ENCODE results near the gene ZNF865. TPM values are rescaled to one million over a fixed set of nuclear protein-coding genes. Genes with fewer than 3 reads are reported as not detected.

ZNF865 gene
- total and polyA plus RNA-seq, 2 of the 8 experiments (the other 6 are each of a cell fraction or from before 2014, with no cell fraction given) = 3.5 to 13.6 TPM

DNA sequence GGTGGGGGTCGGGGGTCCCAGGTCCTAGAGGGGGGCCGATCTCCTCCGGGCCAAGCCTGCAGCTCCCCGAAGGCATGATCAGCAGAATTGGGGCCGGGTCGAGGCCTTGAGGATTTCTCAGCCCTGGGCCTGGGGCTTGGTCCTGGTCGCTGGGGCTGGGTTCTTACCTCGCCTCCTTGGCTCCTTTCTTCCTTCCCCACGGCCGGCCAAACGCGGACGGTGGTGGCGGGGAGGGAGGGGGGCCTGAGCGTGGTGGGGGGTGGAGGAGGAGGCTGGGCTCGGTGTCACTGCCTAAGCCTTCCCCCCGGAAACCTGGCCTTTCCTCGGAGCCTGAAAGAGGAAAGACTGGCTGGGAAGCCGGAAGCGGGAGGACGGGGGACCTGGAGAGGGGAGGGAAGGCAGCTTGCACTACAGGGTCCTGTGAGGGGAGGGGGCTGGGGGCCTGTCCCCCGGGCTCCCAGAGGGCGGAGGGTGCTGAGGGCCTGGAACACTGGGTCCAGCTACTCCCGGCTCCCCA is 24.8 kb upstream of the ZNF865 start, which contains the start of gene ZNF579 (continued):
- TF ChIP-seq, protein P1, sequence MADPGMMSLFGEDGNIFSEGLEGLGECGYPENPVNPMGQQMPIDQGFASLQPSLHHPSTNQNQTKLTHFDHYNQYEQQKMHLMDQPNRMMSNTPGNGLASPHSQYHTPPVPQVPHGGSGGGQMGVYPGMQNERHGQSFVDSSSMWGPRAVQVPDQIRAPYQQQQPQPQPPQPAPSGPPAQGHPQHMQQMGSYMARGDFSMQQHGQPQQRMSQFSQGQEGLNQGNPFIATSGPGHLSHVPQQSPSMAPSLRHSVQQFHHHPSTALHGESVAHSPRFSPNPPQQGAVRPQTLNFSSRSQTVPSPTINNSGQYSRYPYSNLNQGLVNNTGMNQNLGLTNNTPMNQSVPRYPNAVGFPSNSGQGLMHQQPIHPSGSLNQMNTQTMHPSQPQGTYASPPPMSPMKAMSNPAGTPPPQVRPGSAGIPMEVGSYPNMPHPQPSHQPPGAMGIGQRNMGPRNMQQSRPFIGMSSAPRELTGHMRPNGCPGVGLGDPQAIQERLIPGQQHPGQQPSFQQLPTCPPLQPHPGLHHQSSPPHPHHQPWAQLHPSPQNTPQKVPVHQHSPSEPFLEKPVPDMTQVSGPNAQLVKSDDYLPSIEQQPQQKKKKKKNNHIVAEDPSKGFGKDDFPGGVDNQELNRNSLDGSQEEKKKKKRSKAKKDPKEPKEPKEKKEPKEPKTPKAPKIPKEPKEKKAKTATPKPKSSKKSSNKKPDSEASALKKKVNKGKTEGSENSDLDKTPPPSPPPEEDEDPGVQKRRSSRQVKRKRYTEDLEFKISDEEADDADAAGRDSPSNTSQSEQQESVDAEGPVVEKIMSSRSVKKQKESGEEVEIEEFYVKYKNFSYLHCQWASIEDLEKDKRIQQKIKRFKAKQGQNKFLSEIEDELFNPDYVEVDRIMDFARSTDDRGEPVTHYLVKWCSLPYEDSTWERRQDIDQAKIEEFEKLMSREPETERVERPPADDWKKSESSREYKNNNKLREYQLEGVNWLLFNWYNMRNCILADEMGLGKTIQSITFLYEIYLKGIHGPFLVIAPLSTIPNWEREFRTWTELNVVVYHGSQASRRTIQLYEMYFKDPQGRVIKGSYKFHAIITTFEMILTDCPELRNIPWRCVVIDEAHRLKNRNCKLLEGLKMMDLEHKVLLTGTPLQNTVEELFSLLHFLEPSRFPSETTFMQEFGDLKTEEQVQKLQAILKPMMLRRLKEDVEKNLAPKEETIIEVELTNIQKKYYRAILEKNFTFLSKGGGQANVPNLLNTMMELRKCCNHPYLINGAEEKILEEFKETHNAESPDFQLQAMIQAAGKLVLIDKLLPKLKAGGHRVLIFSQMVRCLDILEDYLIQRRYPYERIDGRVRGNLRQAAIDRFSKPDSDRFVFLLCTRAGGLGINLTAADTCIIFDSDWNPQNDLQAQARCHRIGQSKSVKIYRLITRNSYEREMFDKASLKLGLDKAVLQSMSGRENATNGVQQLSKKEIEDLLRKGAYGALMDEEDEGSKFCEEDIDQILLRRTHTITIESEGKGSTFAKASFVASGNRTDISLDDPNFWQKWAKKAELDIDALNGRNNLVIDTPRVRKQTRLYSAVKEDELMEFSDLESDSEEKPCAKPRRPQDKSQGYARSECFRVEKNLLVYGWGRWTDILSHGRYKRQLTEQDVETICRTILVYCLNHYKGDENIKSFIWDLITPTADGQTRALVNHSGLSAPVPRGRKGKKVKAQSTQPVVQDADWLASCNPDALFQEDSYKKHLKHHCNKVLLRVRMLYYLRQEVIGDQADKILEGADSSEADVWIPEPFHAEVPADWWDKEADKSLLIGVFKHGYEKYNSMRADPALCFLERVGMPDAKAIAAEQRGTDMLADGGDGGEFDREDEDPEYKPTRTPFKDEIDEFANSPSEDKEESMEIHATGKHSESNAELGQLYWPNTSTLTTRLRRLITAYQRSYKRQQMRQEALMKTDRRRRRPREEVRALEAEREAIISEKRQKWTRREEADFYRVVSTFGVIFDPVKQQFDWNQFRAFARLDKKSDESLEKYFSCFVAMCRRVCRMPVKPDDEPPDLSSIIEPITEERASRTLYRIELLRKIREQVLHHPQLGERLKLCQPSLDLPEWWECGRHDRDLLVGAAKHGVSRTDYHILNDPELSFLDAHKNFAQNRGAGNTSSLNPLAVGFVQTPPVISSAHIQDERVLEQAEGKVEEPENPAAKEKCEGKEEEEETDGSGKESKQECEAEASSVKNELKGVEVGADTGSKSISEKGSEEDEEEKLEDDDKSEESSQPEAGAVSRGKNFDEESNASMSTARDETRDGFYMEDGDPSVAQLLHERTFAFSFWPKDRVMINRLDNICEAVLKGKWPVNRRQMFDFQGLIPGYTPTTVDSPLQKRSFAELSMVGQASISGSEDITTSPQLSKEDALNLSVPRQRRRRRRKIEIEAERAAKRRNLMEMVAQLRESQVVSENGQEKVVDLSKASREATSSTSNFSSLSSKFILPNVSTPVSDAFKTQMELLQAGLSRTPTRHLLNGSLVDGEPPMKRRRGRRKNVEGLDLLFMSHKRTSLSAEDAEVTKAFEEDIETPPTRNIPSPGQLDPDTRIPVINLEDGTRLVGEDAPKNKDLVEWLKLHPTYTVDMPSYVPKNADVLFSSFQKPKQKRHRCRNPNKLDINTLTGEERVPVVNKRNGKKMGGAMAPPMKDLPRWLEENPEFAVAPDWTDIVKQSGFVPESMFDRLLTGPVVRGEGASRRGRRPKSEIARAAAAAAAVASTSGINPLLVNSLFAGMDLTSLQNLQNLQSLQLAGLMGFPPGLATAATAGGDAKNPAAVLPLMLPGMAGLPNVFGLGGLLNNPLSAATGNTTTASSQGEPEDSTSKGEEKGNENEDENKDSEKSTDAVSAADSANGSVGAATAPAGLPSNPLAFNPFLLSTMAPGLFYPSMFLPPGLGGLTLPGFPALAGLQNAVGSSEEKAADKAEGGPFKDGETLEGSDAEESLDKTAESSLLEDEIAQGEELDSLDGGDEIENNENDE (IDR thresholded peaks at IDR 0.05; ENCODE audit: insufficient replicate concordance, low read length) = no peak
- peak; percentile 40; the same call in 1 of the 2 replicates for TF ChIP-seq TAF1 (IDR thresholded peaks at IDR 0.05; ENCODE audit: low read depth, low read length)
- TF ChIP-seq TBP (IDR thresholded peaks at IDR 0.05; ENCODE audit: low read depth, low read length) = peak; percentile 40; the same call in 1 of the 2 replicates
- no peak for TF ChIP-seq CHD1 (IDR thresholded peaks at IDR 0.05; ENCODE audit: low read depth, low read length)
- TF ChIP-seq FOSL1 (IDR thresholded peaks at IDR 0.05; ENCODE audit: insufficient read depth, low read depth, low read length) = no peak
- TF ChIP-seq CTBP2 (IDR thresholded peaks at IDR 0.05; ENCODE audit: borderline replicate concordance, insufficient read depth, insufficient read length, low read length) = no peak

All from H1 (cell line).